ENCODE measurements around the gene SAFB2. TPM values are rescaled to one million over a fixed set of nuclear protein-coding genes. Genes with fewer than 3 reads are reported as not detected.

The SAFB2 gene
- polyA plus RNA-seq, 4 donors, result 38.8 to 83.2 (median 79.3) TPM

GRCh38 chr19:5587661-5588060, 34.9 kb downstream of the SAFB2 start:
- no peak for DNase-seq
- peaks cover 0 to 8% (median 0%) of the 10 kb centered on the region in 3 donors for H3K4me1 ChIP-seq (ENCODE audit: control insufficient read depth in 3 of 3, insufficient read depth in 2 of 3, low read depth in 1 of 3, low read length in 2 of 3)
- peaks cover 22 to 79% (median 43%) of the 10 kb centered on the region in 3 donors for H3K36me3 ChIP-seq (ENCODE audit: control insufficient read depth in 3 of 3, insufficient read depth in 2 of 3, low read depth in 1 of 3, low read length in 3 of 3)
- no peak overlapping the region for H3K27ac ChIP-seq (ENCODE audit: low read depth in 1 of 3, low read length in 2 of 3)
- no peak overlapping the region for H3K4me3 ChIP-seq (ENCODE audit: low read depth in 1 of 3, low read length in 3 of 3)
- no peaks in the 10 kb centered on the region for H3K9me3 ChIP-seq (ENCODE audit: control insufficient read depth in 2 of 2, insufficient read depth in 1 of 2, low read depth in 1 of 2, low read length in 1 of 2)
- H3K27me3 ChIP-seq (ENCODE audit: control insufficient read depth in 3 of 3, insufficient read depth in 3 of 3, low read length in 3 of 3), result no peaks in the 10 kb centered on the region
- WGBS, 3 donors, result 79 to 86% (median 84%) methylated on average over 21 to 23 of the region's 23 CpGs
- FAIRE-seq, result no peak

GRCh38 chr19:5587071-5587455, 35.5 kb downstream of the SAFB2 start:
- peaks cover 16 to 74% (median 38%) of the 10 kb centered on the region in 3 donors for H3K36me3 ChIP-seq (ENCODE audit: control insufficient read depth in 3 of 3, insufficient read depth in 2 of 3, low read depth in 1 of 3, low read length in 3 of 3)
- H3K27me3 ChIP-seq (ENCODE audit: control insufficient read depth in 3 of 3, insufficient read depth in 3 of 3, low read length in 3 of 3), result no peaks in the 10 kb centered on the region
- peaks cover 0 to 11% (median 0%) of the 10 kb centered on the region in 3 donors for H3K4me1 ChIP-seq (ENCODE audit: control insufficient read depth in 3 of 3, insufficient read depth in 2 of 3, low read depth in 1 of 3, low read length in 2 of 3)
- DNase-seq, result no peak
- H3K27ac ChIP-seq (ENCODE audit: low read depth in 1 of 3, low read length in 2 of 3), result no peak overlapping the region
- no peaks in the 10 kb centered on the region for H3K9me3 ChIP-seq (ENCODE audit: control insufficient read depth in 2 of 2, insufficient read depth in 1 of 2, low read depth in 1 of 2, low read length in 1 of 2)
- no peak for FAIRE-seq
- no peak overlapping the region for H3K4me3 ChIP-seq (ENCODE audit: low read depth in 1 of 3, low read length in 3 of 3)
- 91 to 95% (median 94%) methylated on average over 16 of the region's 16 CpGs for WGBS, 3 donors

GRCh38 chr19:5586300-5587070, 36.1 kb downstream of the SAFB2 start:
- no peak for DNase-seq
- FAIRE-seq, result no peak
- Histone ChIP-seq H3K9me3 (ENCODE audit: control insufficient read depth in 2 of 2, insufficient read depth in 1 of 2, low read depth in 1 of 2, low read length in 1 of 2) (no peaks in the 10 kb centered on the region), H3K27ac (ENCODE audit: low read depth in 1 of 3, low read length in 2 of 3) (no peak overlapping the region), H3K27me3 (ENCODE audit: control insufficient read depth in 3 of 3, insufficient read depth in 3 of 3, low read length in 3 of 3) (no peaks in the 10 kb centered on the region), H3K4me1 (ENCODE audit: control insufficient read depth in 3 of 3, insufficient read depth in 2 of 3, low read depth in 1 of 3, low read length in 2 of 3) (peaks cover 0 to 11% (median 0%) of the 10 kb centered on the region in 3 donors), H3K36me3 (ENCODE audit: control insufficient read depth in 3 of 3, insufficient read depth in 2 of 3, low read depth in 1 of 3, low read length in 3 of 3) (peaks cover 11 to 70% (median 32%) of the 10 kb centered on the region in 3 donors), H3K4me3 (ENCODE audit: low read depth in 1 of 3, low read length in 3 of 3) (no peak overlapping the region)
- 85 to 92% (median 88%) methylated on average over 25 to 26 of the region's 26 CpGs for WGBS, 3 donors

- Histone ChIP-seq H3K4me1 (ENCODE audit: control insufficient read depth in 3 of 3, insufficient read depth in 2 of 3, low read depth in 1 of 3, low read length in 2 of 3) (peaks cover 0 to 11% (median 0%) of the 10 kb centered on the region in 3 donors), H3K9me3 (ENCODE audit: control insufficient read depth in 2 of 2, insufficient read depth in 1 of 2, low read depth in 1 of 2, low read length in 1 of 2) (no peaks in the 10 kb centered on the region), H3K4me3 (ENCODE audit: low read depth in 1 of 3, low read length in 3 of 3) (no peak overlapping the region), H3K27ac (ENCODE audit: low read depth in 1 of 3, low read length in 2 of 3) (no peak overlapping the region), H3K36me3 (ENCODE audit: control insufficient read depth in 3 of 3, insufficient read depth in 2 of 3, low read depth in 1 of 3, low read length in 3 of 3) (peaks cover 11 to 65% (median 29%) of the 10 kb centered on the region in 3 donors), H3K27me3 (ENCODE audit: control insufficient read depth in 3 of 3, insufficient read depth in 3 of 3, low read length in 3 of 3) (no peaks in the 10 kb centered on the region)
- WGBS, 3 donors, result 50 to 73% (median 71%) methylated on average over 27 to 29 of the region's 29 CpGs
- no peak for DNase-seq
- FAIRE-seq, result no peak
Observed at GRCh38 chr19:5585461-5586299, 36.9 kb downstream of the SAFB2 start.

GRCh38 chr19:5580161-5580571, 42.4 kb downstream of the SAFB2 start:
- DNase-seq (no peak), FAIRE-seq (no peak)
- H3K4me3 ChIP-seq (ENCODE audit: low read depth in 1 of 3, low read length in 3 of 3), result no peak overlapping the region
- H3K4me1 ChIP-seq (ENCODE audit: control insufficient read depth in 3 of 3, insufficient read depth in 2 of 3, low read depth in 1 of 3, low read length in 2 of 3), result peaks cover 0 to 3% (median 0%) of the 10 kb centered on the region in 3 donors
- peak overlapping the region in 1 of 3 donors; percentile 44 for H3K27ac ChIP-seq (ENCODE audit: low read depth in 1 of 3, low read length in 2 of 3)
- H3K27me3 ChIP-seq (ENCODE audit: control insufficient read depth in 3 of 3, insufficient read depth in 3 of 3, low read length in 3 of 3), result no peaks in the 10 kb centered on the region
- H3K9me3 ChIP-seq (ENCODE audit: control insufficient read depth in 2 of 2, insufficient read depth in 1 of 2, low read depth in 1 of 2, low read length in 1 of 2), result no peaks in the 10 kb centered on the region
- H3K36me3 ChIP-seq (ENCODE audit: control insufficient read depth in 3 of 3, insufficient read depth in 2 of 3, low read depth in 1 of 3, low read length in 3 of 3), result peaks cover 0 to 14% (median 0%) of the 10 kb centered on the region in 3 donors
- WGBS, 3 donors, result 43 to 55% (median 52%) methylated on average over 12 of the region's 12 CpGs

GRCh38 chr19:5579697-5580096, 42.9 kb downstream of the SAFB2 start:
- no peak overlapping the region for H3K4me3 ChIP-seq (ENCODE audit: low read depth in 1 of 3, low read length in 3 of 3)
- 92 to 100% (median 95%) methylated on average over 7 of the region's 7 CpGs for WGBS, 3 donors
- H3K27ac ChIP-seq (ENCODE audit: low read depth in 1 of 3, low read length in 2 of 3), result peak overlapping the region in 1 of 3 donors; percentile 44
- no peaks in the 10 kb centered on the region for H3K9me3 ChIP-seq (ENCODE audit: control insufficient read depth in 2 of 2, insufficient read depth in 1 of 2, low read depth in 1 of 2, low read length in 1 of 2)
- no peak for FAIRE-seq
- peaks cover 0 to 3% (median 0%) of the 10 kb centered on the region in 3 donors for H3K4me1 ChIP-seq (ENCODE audit: control insufficient read depth in 3 of 3, insufficient read depth in 2 of 3, low read depth in 1 of 3, low read length in 2 of 3)
- no peak for DNase-seq
- H3K36me3 ChIP-seq (ENCODE audit: control insufficient read depth in 3 of 3, insufficient read depth in 2 of 3, low read depth in 1 of 3, low read length in 3 of 3), result peaks cover 0 to 13% (median 0%) of the 10 kb centered on the region in 3 donors
- H3K27me3 ChIP-seq (ENCODE audit: control insufficient read depth in 3 of 3, insufficient read depth in 3 of 3, low read length in 3 of 3), result no peaks in the 10 kb centered on the region

GRCh38 chr19:5579286-5579685, 43.3 kb downstream of the SAFB2 start:
- Histone ChIP-seq H3K27me3 (ENCODE audit: control insufficient read depth in 3 of 3, insufficient read depth in 3 of 3, low read length in 3 of 3) (no peaks in the 10 kb centered on the region), H3K4me1 (ENCODE audit: control insufficient read depth in 3 of 3, insufficient read depth in 2 of 3, low read depth in 1 of 3, low read length in 2 of 3) (peaks cover 0 to 3% (median 0%) of the 10 kb centered on the region in 3 donors), H3K36me3 (ENCODE audit: control insufficient read depth in 3 of 3, insufficient read depth in 2 of 3, low read depth in 1 of 3, low read length in 3 of 3) (peaks cover 0 to 11% (median 0%) of the 10 kb centered on the region in 3 donors), H3K9me3 (ENCODE audit: control insufficient read depth in 2 of 2, insufficient read depth in 1 of 2, low read depth in 1 of 2, low read length in 1 of 2) (no peaks in the 10 kb centered on the region), H3K27ac (ENCODE audit: low read depth in 1 of 3, low read length in 2 of 3) (peak overlapping the region in 1 of 3 donors; percentile 44), H3K4me3 (ENCODE audit: low read depth in 1 of 3, low read length in 3 of 3) (no peak overlapping the region)
- WGBS, 3 donors, result 88 to 96% (median 90%) methylated on average over 6 of the region's 6 CpGs
- FAIRE-seq (no peak), DNase-seq (no peak)

GRCh38 chr19:5578097-5578846, 44.3 kb downstream of the SAFB2 start:
- WGBS, 3 donors, result 23 to 25% (median 23%) methylated on average over 22 to 28 of the region's 28 CpGs
- Histone ChIP-seq H3K9me3 (ENCODE audit: control insufficient read depth in 2 of 2, insufficient read depth in 1 of 2, low read depth in 1 of 2, low read length in 1 of 2) (no peaks in the 10 kb centered on the region), H3K27me3 (ENCODE audit: control insufficient read depth in 3 of 3, insufficient read depth in 3 of 3, low read length in 3 of 3) (no peaks in the 10 kb centered on the region), H3K36me3 (ENCODE audit: control insufficient read depth in 3 of 3, insufficient read depth in 2 of 3, low read depth in 1 of 3, low read length in 3 of 3) (peaks cover 0 to 7% (median 0%) of the 10 kb centered on the region in 3 donors), H3K4me3 (ENCODE audit: low read depth in 1 of 3, low read length in 3 of 3) (peak overlapping the region in 1 of 3 donors; percentile 31), H3K27ac (ENCODE audit: low read depth in 1 of 3, low read length in 2 of 3) (peak overlapping the region in 1 of 3 donors; percentile 50), H3K4me1 (ENCODE audit: control insufficient read depth in 3 of 3, insufficient read depth in 2 of 3, low read depth in 1 of 3, low read length in 2 of 3) (peaks cover 0 to 3% (median 0%) of the 10 kb centered on the region in 3 donors)
- DNase-seq (peak; percentile 43 to 79), FAIRE-seq (no peak)

All from small intestine (tissue), 7 donors.